Uterus (tissue), 4 donors: Measurements from ENCODE around the gene ATP8B2. TPM values are rescaled to one million over a fixed set of nuclear protein-coding genes. Genes with fewer than 3 reads are reported as not detected.

Experiments used
- DNase-seq, 2 donors: peaks; one replicate each; pipeline ENCODE4 v3.0.0-alpha.2; 2019 to 2020
- H3K27ac ChIP-seq, 2 donors: fragments of 200-600 bp; sonication (generic); 1 replicate in 1 of 2; 2 replicates in 1 of 2; pipeline ENCODE4 v1.5.1; 2016 to 2018
- H3K27me3 ChIP-seq, 2 donors: fragments of 200-600 bp; sonication (generic); one replicate each; pipeline ENCODE4 v1.5.1; 2018 to 2019; ENCODE audit warnings: control low read depth in 1 of 2
- H3K36me3 ChIP-seq, 2 donors: fragments of 200-600 bp; sonication (generic); one replicate each; pipeline ENCODE4 v1.5.1; 2019; ENCODE audit warnings: control low read depth in 1 of 2
- H3K4me1 ChIP-seq, 2 donors: fragments of 200-600 bp; sonication (generic); one replicate each; pipeline ENCODE4 v1.5.1; 2018 to 2019; ENCODE audit warnings: control low read depth in 1 of 2
- H3K4me3 ChIP-seq, 2 donors: fragments of 200-600 bp; sonication (generic); 1 replicate in 1 of 2; 2 replicates in 1 of 2; pipeline ENCODE4 v1.5.1; 2018 to 2019; ENCODE audit warnings: mild to moderate bottlenecking in 1 of 2
- H3K9me3 ChIP-seq, 2 donors: fragments of 200-600 bp; sonication (generic); one replicate each; pipeline ENCODE4 v1.5.1; 2019; ENCODE audit warnings: control low read depth in 1 of 2
- CTCF ChIP-seq, 4 experiments: fragments of 200-600 bp in 2 of 4; fragments of 450-650 bp in 2 of 4; sonication (generic) in 2 of 4; IDR thresholded peaks; one replicate each; pipeline ENCODE4 v1.5.1; 2016 to 2019; ENCODE audit warnings: antibody characterized with exemption in 4 of 4, mild to moderate bottlenecking in 2 of 4, moderate library complexity in 1 of 4
- POLR2A ChIP-seq, 2 donors: fragments of 450-650 bp; IDR thresholded peaks; one replicate each; pipeline ENCODE4 v1.6.1; 2016; ENCODE audit warnings: antibody characterized with exemption in 2 of 2, mild to moderate bottlenecking in 1 of 2, moderate library complexity in 1 of 2
- intact Hi-C: fragments of 100-400 bp; cut with DNase I; formaldehyde crosslinking; loops from one replicate; pipeline ENCODE4 v1.15.1; 2023; ENCODE audit warnings: low total_unique reads
- total RNA-seq, 4 donors: library from RNA; depleted of rRNA in 3 of 4; stranded (reverse); fragments of >200 nt in 3 of 4; gene quantifications; one replicate each; pipeline versions ENCODE4 v1.1.0 to v1.2.4, GENCODE V29; 2014 to 2023
- donor health status: DM: yes; HTN: yes; CAD: no.

Gene ATP8B2
- total RNA-seq, 4 donors from 2014 or later, result 75.9 to 150 (median 102) TPM

DNA sequence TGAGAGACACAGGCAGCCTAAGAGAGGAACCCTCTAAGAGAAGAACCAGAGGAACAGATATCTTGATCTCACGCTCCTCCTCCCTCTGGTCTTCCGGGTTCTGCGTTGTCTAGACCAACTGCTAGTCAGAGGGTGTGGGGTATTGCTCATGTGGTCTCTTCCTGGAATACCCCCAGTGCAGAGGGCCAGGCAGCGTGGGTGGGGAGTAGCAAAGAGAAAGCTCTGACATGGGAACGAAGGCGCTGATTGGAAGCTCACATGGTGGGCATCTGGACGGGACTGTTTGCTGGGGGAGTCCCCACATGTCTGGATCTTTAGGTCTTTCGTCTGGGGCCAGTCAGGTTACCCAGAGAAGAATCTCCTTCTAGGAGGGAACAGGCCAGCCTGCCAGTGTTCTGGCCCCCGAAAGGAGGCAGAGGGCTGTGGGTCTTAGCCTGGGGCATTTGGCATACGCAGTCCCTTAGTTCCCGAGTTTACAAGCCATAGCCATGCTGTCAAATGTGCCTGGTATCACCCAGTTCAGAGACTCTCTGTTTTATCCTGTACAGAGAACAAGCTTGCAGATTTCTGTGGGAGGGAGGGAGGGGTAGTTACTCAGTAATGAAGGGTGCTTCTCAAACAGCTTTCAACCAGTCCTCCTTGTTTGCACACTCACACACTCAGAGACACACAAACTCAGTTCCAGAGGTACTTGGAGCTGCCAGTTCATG, 61.5 kb downstream of the ATP8B2 start:
- no peaks in the 10 kb centered on the region for H3K9me3 ChIP-seq
- DNase-seq, result no peak
- no peak overlapping the region for H3K4me3 ChIP-seq
- TF ChIP-seq CTCF (IDR thresholded peaks at IDR 0.05) (no peak), POLR2A (IDR thresholded peaks at IDR 0.05) (no peak)
- H3K27ac ChIP-seq, result no peak overlapping the region
- intact Hi-C loops, result no loop called here
- H3K4me1 ChIP-seq, result no peaks in the 10 kb centered on the region
- H3K36me3 ChIP-seq, result no peaks in the 10 kb centered on the region
- no peaks in the 10 kb centered on the region for H3K27me3 ChIP-seq

DNA sequence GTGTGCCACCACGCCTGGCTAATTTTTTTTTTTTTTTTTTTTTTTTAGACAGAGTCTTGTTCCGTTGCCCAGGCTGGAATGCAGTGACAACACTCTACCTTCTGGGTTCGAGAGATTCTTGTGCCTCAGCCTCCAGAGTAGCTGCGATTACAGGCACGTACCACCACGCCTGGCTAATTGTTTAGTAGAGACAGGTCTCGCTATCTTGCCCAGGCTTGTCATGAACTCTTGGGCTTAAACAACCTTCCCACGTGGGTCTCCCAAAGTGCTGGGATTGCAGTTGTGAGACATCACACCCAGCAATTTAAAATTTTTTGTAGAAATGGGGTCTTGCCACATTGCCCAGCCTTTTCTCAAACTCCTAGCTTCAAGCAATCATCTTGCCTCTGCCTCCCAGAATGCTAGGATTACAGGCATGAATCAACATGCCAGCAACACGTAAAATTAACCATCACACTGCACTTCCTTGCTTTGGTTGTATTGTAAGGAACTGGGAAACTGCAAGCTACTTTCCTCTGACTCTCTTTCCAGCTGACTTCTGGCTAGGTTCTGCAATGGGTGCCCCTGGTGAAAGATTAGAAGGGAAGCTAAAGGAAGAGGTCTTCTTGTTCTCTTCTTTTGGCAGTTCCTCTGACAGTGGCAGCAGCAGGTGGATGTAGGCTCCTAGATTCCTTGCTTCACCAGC, 65.9 kb downstream of the ATP8B2 start:
- intact Hi-C loops, result no loop called here
- Histone ChIP-seq H3K4me1 (no peaks in the 10 kb centered on the region), H3K36me3 (no peaks in the 10 kb centered on the region), H3K27ac (no peak overlapping the region), H3K9me3 (peaks cover 0 to 5% of the 10 kb centered on the region in 2 donors), H3K27me3 (no peaks in the 10 kb centered on the region), H3K4me3 (no peak overlapping the region)
- DNase-seq, result no peak
- TF ChIP-seq POLR2A (IDR thresholded peaks at IDR 0.05) (no peak), CTCF (IDR thresholded peaks at IDR 0.05) (no peak)

DNA sequence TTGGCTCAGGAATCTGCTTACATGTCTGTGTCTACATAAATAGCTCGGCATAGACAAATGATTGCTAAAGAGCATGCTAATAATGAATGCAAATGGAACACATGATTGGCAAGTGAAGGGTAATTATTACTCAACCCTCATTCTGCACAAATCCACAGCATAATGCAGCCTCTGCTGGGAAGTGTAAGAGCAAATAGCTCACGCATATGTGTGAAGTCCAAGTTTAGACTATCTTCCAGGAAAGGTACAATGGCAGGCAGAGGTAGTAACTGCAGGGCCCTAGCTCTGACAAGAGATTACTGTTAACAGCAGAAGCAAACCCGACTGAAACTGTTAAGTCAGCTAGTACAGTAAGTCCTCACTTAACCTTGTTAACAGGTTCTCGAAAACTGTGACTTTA, 72.8 kb downstream of the ATP8B2 start:
- Histone ChIP-seq H3K4me3 (no peak overlapping the region), H3K27me3 (no peaks in the 10 kb centered on the region), H3K9me3 (peaks cover 0 to 5% of the 10 kb centered on the region in 2 donors), H3K36me3 (no peaks in the 10 kb centered on the region), H3K4me1 (no peaks in the 10 kb centered on the region), H3K27ac (no peak overlapping the region)
- TF ChIP-seq POLR2A (IDR thresholded peaks at IDR 0.05) (no peak), CTCF (IDR thresholded peaks at IDR 0.05) (no peak)
- DNase-seq, result no peak
- intact Hi-C loops, result no loop called here

DNA sequence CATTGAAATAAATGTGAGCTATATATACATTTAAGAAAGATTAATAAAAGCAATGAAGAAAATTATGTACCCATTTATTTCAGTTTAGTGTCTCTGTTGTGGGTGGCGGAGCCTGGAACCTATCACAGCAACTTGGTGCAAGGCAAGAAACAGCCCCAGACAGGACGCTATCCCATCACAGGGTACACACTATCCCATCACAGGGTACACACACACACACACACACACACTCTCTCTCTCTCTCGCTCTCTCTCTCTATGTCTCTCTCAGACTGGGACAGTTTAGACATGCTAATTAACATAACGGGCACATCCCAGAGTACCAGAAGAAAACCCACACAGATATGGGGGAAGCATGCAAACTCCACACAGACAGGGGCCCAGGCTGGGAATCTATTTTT, 73.4 kb downstream of the ATP8B2 start:
- no peaks in the 10 kb centered on the region for H3K4me1 ChIP-seq
- intact Hi-C loops, result no loop called here
- no peak overlapping the region for H3K27ac ChIP-seq
- DNase-seq, result no peak
- TF ChIP-seq POLR2A (IDR thresholded peaks at IDR 0.05) (no peak), CTCF (IDR thresholded peaks at IDR 0.05) (no peak)
- no peaks in the 10 kb centered on the region for H3K36me3 ChIP-seq
- no peak overlapping the region for H3K4me3 ChIP-seq
- H3K27me3 ChIP-seq, result no peaks in the 10 kb centered on the region
- H3K9me3 ChIP-seq, result peaks cover 0 to 5% of the 10 kb centered on the region in 2 donors

- TF ChIP-seq CTCF (IDR thresholded peaks at IDR 0.05) (no peak), POLR2A (IDR thresholded peaks at IDR 0.05) (no peak)
Observed at GRCh38 chr1:154400381-154400801, 75.1 kb downstream of the ATP8B2 start.

More at GRCh38 chr1:154400381-154400801, 75.1 kb downstream of the ATP8B2 start:
- Histone ChIP-seq H3K36me3 (no peaks in the 10 kb centered on the region), H3K27ac (no peak overlapping the region), H3K4me3 (no peak overlapping the region), H3K27me3 (no peaks in the 10 kb centered on the region), H3K4me1 (peaks cover 0 to 5% of the 10 kb centered on the region in 2 donors), H3K9me3 (peaks cover 0 to 5% of the 10 kb centered on the region in 2 donors)
- no peak for DNase-seq
- intact Hi-C loops, result no loop called here
